Esophagus (tissue), 2 donors: ENCODE data around the gene GNRH2. TPM values are rescaled to one million over a fixed set of nuclear protein-coding genes. Genes with fewer than 3 reads are reported as not detected.
"Not testable (repeated sequence)": the region's sequence is repeated elsewhere in the genome, so short reads cannot be mapped to it uniquely, and the experiment has no call there.

Experiments
- H3K27ac ChIP-seq, 2 donors: one replicate each; pipeline ENCODE4 v1.5.1; 2013; ENCODE audit warnings: low read depth in 2 of 2, mild to moderate bottlenecking in 2 of 2, inconsistent platforms in 1 of 2, low read length in 1 of 2, moderate library complexity in 1 of 2
- H3K27me3 ChIP-seq, 2 donors: one replicate each; pipeline ENCODE4 v1.6.1; 2013; ENCODE audit warnings: low read length in 2 of 2, control low read depth in 1 of 2, mild to moderate bottlenecking in 1 of 2; ENCODE audit not compliant: insufficient read depth in 2 of 2, control insufficient read depth in 1 of 2
- H3K36me3 ChIP-seq, 2 donors: one replicate each; pipeline ENCODE4 v1.6.1; 2013; ENCODE audit warnings: low read length in 1 of 2; ENCODE audit not compliant: control insufficient read depth in 2 of 2, insufficient read depth in 2 of 2
- H3K4me1 ChIP-seq, 2 donors: one replicate each; pipeline ENCODE4 v1.6.1; 2013; ENCODE audit warnings: low read length in 1 of 2; ENCODE audit not compliant: control insufficient read depth in 2 of 2, insufficient read depth in 2 of 2
- H3K4me3 ChIP-seq, 2 donors: one replicate each; pipeline ENCODE4 v1.5.1; 2013; ENCODE audit warnings: low read length in 2 of 2, mild to moderate bottlenecking in 2 of 2, low read depth in 1 of 2, moderate library complexity in 1 of 2
- H3K9me3 ChIP-seq, 2 donors: one replicate each; pipeline ENCODE4 v1.6.1; 2013; ENCODE audit warnings: mild to moderate bottlenecking in 2 of 2, low read depth in 1 of 2, low read length in 1 of 2, moderate library complexity in 1 of 2; ENCODE audit not compliant: control insufficient read depth in 2 of 2, insufficient read depth in 1 of 2
- WGBS, 2 donors: extraction: QIAGEN DNeasy Blood & Tissue Kit; methylation state at CpG; one replicate each; pipeline ENCODE4 v1.1.7; 2013; 5-methylcytosine and 5-hydroxymethylcytosine counted together
- polyA plus RNA-seq, 2 donors: library from polyadenylated mRNA; stranded (reverse); fragments of 200-250 nt; gene quantifications; one replicate each; pipeline ENCODE4 v1.2.3, GENCODE V29; 2013
- donor health status: healthy with polysubstance abuse.
- donor health status: Bipolar disorder and iron deficiency.

Gene GNRH2
- polyA plus RNA-seq, 2 donors, result 0.24 TPM; not detected in 1

DNA sequence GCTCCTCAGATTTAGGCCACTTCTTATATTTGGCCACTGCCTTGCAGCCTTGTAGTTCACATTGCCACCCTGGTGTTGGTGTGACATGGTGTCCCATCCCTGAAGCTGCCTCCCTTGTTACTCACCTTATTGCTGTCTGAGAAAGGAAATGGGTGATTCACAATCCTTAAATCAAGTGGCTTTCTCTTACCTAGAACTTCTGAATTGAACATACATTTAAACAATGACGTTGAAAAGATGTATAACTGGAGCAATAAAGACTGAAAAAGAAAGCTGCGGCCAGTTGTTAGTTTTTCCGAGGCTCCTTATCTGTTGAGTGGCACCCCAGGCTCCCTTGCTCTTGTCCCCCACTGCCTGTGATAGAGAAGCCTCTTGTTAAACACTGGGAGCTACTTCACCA lies 28.8 kb upstream of the GNRH2 start:
- no peak overlapping the region for H3K27ac ChIP-seq
- no peaks in the 10 kb centered on the region for H3K4me1 ChIP-seq
- H3K27me3 ChIP-seq, result no peaks in the 10 kb centered on the region
- H3K4me3 ChIP-seq, result no peak overlapping the region
- no peaks in the 10 kb centered on the region for H3K9me3 ChIP-seq
- H3K36me3 ChIP-seq, result peaks cover 1 to 5% of the 10 kb centered on the region in 2 donors
- 88 to 90% methylated on average over 3 of the region's 3 CpGs for WGBS, 2 donors

DNA sequence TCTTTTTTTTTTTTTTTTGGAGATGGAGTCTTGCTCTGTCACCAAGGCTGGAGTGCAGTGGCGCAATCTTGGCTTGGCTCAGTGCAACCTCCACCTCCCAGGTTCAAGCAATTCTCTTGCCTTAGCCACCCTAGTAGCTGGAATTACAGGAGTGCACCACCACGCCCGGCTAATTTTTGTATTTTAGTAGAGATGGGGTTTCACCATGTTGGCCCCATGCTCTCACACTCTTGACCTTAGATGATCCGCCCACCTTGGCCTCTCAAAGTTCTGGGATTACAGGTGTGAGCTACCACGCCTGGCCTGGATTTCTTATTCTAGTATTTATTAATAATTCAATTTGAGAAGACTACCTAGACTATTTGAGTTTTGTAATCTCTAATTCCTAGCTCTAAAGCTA lies 28.1 kb upstream of the GNRH2 start:
- not testable (repeated sequence) for H3K9me3 ChIP-seq, H3K27me3 ChIP-seq, H3K4me1 ChIP-seq, H3K27ac ChIP-seq, H3K36me3 ChIP-seq, H3K4me3 ChIP-seq
- 90 to 92% methylated on average over 5 of the region's 5 CpGs for WGBS, 2 donors

DNA sequence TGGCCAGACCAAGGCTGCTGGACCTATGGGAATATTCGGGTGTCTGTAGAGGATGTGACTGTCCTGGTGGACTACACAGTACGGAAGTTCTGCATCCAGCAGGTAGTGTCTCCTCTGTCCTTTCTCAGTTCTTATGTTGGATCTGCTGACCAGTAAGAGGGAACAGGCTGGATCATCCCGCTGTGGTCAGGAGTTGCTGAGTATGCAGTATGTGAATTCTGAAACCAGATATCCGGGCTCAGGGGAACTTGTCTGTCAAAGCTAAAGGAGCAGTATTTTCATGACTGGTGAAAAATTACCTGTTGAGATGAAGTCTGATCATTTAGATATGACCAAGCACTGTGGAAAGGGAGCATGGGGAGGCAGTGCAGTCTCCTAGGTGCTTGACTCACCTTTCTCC lies 22.1 kb upstream of the GNRH2 start:
- no peaks in the 10 kb centered on the region for H3K4me1 ChIP-seq
- no peak overlapping the region for H3K4me3 ChIP-seq
- H3K27me3 ChIP-seq, result no peaks in the 10 kb centered on the region
- H3K27ac ChIP-seq, result no peak overlapping the region
- 90 to 91% methylated on average over 4 of the region's 4 CpGs for WGBS, 2 donors
- peaks cover 24 to 30% of the 10 kb centered on the region in 2 donors for H3K36me3 ChIP-seq
- H3K9me3 ChIP-seq, result no peaks in the 10 kb centered on the region

GRCh38 chr20:3021777-3022176 lies 21.6 kb upstream of the GNRH2 start:
- no peaks in the 10 kb centered on the region for H3K27me3 ChIP-seq
- H3K36me3 ChIP-seq, result peaks cover 29 to 35% of the 10 kb centered on the region in 2 donors
- WGBS, 2 donors, result 96 to 97% methylated on average over 5 of the region's 5 CpGs
- no peak overlapping the region for H3K4me3 ChIP-seq
- no peaks in the 10 kb centered on the region for H3K4me1 ChIP-seq
- no peaks in the 10 kb centered on the region for H3K9me3 ChIP-seq
- H3K27ac ChIP-seq, result no peak overlapping the region

DNA sequence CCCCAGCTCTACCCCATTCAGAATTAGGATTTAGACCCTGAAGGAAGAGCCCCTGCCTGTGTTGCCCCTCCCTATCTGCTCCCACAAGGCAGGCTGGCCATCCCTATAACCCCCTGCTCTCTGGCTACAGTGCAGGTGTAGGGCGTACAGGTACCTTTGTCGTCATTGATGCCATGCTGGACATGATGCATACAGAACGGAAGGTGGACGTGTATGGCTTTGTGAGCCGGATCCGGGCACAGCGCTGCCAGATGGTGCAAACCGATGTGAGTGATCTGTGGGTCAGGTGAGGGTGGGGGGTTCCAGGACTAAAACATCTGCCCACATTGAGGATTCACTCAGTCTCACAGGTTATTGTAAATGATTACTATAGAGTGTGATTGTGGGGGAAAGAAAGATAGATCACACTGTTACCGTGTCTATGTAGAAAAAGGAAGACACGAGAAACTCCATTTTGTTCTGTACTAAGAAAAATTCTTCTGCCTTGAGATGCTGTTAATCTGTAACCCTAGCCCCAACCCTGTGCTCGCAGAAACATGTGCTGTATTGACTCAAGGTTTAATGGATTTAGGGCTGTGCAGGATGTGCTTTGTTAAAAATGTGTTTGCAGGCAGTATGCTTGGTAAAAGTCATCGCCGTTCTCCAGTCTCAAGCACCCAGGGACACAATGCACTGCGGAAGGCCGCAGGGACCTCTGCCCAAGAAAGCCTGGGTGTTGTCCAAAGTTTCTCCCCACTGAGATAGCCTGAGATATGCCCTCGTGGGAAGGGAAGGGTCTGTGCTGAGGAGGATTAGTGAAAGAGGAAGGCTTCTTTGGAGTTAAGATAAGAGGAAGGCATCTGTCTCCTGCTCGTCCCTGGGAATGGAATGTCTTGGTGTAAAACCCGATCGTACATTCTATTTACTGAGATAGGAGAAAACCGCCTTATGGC lies 20.6 kb upstream of the GNRH2 start:
- H3K27ac ChIP-seq, H3K4me1 ChIP-seq, H3K4me3 ChIP-seq, H3K27me3 ChIP-seq, H3K9me3 ChIP-seq: not testable (repeated sequence)
- peaks cover 39 to 45% of the 10 kb centered on the region in 2 donors for H3K36me3 ChIP-seq
- WGBS, 2 donors, result 65 to 74% methylated on average over 20 of the region's 20 CpGs

- no peaks in the 10 kb centered on the region for H3K27me3 ChIP-seq
- no peaks in the 10 kb centered on the region for H3K9me3 ChIP-seq
- WGBS, 2 donors, result 82% methylated on average over 2 of the region's 2 CpGs
- no peak overlapping the region for H3K4me3 ChIP-seq
- H3K4me1 ChIP-seq, result no peaks in the 10 kb centered on the region
- no peak overlapping the region for H3K27ac ChIP-seq
- peaks cover 32 to 42% of the 10 kb centered on the region in 2 donors for H3K36me3 ChIP-seq
Observed at GRCh38 chr20:3027987-3028386, 15.4 kb upstream of the GNRH2 start.

DNA sequence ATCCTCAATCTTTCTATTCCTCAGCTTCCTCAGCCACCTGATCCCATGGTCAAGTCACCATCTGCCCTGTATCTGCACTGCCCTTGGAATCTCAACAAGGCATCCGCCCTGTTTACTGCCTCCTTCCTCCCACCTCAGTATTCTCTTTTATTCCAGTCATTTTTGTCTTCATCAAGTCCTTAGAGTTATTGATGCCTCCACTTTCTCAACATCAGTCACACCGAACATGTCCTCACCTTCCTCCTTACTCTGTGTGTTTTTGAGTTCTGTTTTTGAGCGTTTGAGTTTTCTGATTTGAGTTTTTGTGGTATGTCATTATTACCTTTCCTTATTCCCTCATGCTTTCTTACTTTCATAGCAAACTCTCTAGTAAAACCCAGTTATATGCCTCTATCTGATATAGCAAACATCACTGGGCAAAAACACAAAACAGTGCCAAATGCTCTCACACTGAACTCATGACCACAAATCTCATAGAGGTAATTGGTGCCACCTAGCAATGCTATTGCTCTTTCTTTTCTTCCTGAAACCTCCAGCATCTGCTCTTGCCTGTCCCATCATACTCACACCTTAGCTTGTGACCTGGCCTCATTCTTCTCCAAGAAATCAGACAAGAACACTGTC lies 11.8 kb upstream of the GNRH2 start:
- H3K27me3 ChIP-seq, result no peaks in the 10 kb centered on the region
- H3K9me3 ChIP-seq, result no peaks in the 10 kb centered on the region
- 90 to 93% methylated on average over 3 of the region's 3 CpGs for WGBS, 2 donors
- H3K4me1 ChIP-seq, result no peaks in the 10 kb centered on the region
- H3K4me3 ChIP-seq, result no peak overlapping the region
- H3K36me3 ChIP-seq, result peaks cover 34 to 45% of the 10 kb centered on the region in 2 donors
- no peak overlapping the region for H3K27ac ChIP-seq

DNA sequence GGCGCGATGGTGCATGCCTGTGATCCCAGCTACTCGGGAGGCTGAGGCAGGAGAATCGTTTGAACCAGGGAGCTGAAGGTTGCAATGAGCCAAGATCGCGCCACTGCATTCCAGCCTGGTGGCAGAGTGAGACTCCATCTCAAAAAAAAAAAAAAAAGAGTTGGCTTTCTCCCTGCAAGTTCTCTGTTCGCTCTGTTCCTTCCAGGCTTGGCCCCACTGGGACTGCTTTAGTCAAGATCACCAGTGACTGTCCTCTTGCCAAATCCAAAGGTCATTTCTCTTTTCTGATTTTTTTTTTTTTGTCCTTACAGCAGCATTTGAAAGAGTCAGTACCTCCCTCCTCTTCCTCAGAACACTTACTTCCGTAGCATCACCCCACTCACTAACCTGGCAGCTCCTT lies 10.8 kb upstream of the GNRH2 start:
- H3K27ac ChIP-seq, result no peak overlapping the region
- H3K36me3 ChIP-seq, result peaks cover 33 to 45% of the 10 kb centered on the region in 2 donors
- WGBS, 2 donors, result 85 to 89% methylated on average over 8 of the region's 8 CpGs
- no peaks in the 10 kb centered on the region for H3K27me3 ChIP-seq
- H3K4me1 ChIP-seq, result no peaks in the 10 kb centered on the region
- H3K9me3 ChIP-seq, result no peaks in the 10 kb centered on the region
- no peak overlapping the region for H3K4me3 ChIP-seq

- no peaks in the 10 kb centered on the region for H3K27me3 ChIP-seq
- no peak overlapping the region for H3K4me3 ChIP-seq
- 78 to 88% methylated on average over 3 of the region's 3 CpGs for WGBS, 2 donors
- H3K9me3 ChIP-seq, result no peaks in the 10 kb centered on the region
- no peak overlapping the region for H3K27ac ChIP-seq
- H3K36me3 ChIP-seq, result peaks cover 24 to 41% of the 10 kb centered on the region in 2 donors
- H3K4me1 ChIP-seq, result no peaks in the 10 kb centered on the region
Observed at GRCh38 chr20:3037654-3038053, 5.8 kb upstream of the GNRH2 start.
